IPS-18c (cell line): ENCODE measurements around the gene VSIG10L2.
A peak's percentile ranks its signal among the peaks of the same experiment; 100 is the strongest.

ENCODE experiments used
- H3K4me3 ChIP-seq: 2 replicates; pipeline ENCODE4 v1.7.0; 2013; ENCODE audit warnings: low read depth, mild to moderate bottlenecking, low read length, moderate library complexity; ENCODE audit not compliant: insufficient read depth
- H3K9me3 ChIP-seq: one replicate; pipeline ENCODE4 v1.6.1; 2013; ENCODE audit warnings: mild to moderate bottlenecking, low read length, moderate library complexity; ENCODE audit not compliant: control insufficient read depth, insufficient read depth

Gene VSIG10L2

DNA sequence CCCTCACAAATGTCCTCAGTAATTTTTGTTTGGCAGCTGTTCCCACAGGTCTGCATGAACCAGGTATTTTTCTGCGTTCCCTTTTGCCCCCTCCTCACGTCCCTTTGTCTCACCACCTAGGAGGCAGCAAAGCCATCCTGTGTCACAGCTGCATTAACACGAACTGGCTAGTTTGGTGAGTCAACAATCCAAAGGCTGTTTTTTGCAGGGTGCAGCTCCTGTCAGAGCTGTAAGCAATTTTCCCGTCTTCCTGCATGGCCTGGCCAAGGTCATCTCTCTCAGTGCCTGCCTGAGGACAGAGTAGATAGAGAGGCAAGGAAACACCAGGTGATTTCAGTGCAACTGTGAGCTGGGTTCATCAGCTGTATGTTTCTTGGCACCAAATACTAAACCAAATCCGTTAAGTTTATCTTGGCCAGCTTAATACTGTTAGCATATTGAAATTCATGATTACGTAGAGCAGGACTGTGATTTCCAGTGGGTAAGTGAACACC, 20.6 kb upstream of the VSIG10L2 start:
- H3K9me3 ChIP-seq, result no peaks in the 10 kb centered on the region

GRCh38 chr11:125925804-125926203, 20.0 kb upstream of the VSIG10L2 start:
- no peaks in the 10 kb centered on the region for H3K9me3 ChIP-seq
- no peak overlapping the region for H3K4me3 ChIP-seq

More for the DNA sequence above, 20.6 kb upstream of the VSIG10L2 start:
- H3K4me3 ChIP-seq, result no peak overlapping the region

GRCh38 chr11:125926682-125927081, 19.2 kb upstream of the VSIG10L2 start:
- Histone ChIP-seq H3K9me3 (no peaks in the 10 kb centered on the region), H3K4me3 (no peak overlapping the region)

GRCh38 chr11:125929445-125930075, 16.3 kb upstream of the VSIG10L2 start:
- Histone ChIP-seq H3K9me3 (no peaks in the 10 kb centered on the region), H3K4me3 (no peak overlapping the region)

DNA sequence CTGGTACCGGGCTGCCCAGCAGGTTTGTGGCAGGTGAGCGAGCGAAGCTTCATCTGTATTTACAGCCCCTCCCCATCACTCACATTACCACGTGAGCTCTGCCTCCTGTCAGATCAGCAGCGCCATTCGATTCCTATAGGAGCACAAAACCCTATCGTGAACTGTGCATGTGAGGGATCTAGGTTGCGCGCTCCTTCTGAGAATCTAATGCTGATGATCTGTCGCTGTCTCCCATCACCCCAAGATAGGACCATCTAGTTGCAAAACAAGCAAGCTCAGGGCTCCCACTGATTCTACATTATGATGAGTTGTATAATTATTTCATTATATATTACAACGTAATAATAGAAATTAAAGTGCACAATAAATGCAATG, 15.8 kb upstream of the VSIG10L2 start:
- H3K4me3 ChIP-seq, result no peak overlapping the region

GRCh38 chr11:125931116-125931515, 14.7 kb upstream of the VSIG10L2 start:
- Histone ChIP-seq H3K4me3 (no peak overlapping the region), H3K9me3 (no peaks in the 10 kb centered on the region)

More for the DNA sequence above, 15.8 kb upstream of the VSIG10L2 start:
- H3K9me3 ChIP-seq, result no peaks in the 10 kb centered on the region

DNA sequence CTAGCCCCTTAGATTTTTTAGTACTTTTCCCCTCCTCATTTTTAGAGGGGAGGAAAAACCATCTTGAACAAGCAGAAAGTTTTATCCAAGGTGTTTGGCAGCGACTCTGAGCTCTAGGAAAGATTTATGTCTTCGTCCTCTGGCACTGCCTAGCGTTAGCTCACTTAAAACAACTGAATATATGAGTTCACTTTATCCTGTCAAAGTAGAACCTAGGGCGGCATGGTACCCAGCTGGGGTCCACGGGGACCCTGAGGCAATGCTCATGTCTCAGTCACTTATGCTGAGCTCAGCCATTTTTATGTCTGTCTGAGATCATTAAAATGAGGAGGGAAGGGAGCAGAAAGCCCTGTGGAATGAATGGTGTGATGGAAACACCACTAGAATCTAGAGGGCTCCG, 14.2 kb upstream of the VSIG10L2 start:
- no peak overlapping the region for H3K4me3 ChIP-seq

DNA sequence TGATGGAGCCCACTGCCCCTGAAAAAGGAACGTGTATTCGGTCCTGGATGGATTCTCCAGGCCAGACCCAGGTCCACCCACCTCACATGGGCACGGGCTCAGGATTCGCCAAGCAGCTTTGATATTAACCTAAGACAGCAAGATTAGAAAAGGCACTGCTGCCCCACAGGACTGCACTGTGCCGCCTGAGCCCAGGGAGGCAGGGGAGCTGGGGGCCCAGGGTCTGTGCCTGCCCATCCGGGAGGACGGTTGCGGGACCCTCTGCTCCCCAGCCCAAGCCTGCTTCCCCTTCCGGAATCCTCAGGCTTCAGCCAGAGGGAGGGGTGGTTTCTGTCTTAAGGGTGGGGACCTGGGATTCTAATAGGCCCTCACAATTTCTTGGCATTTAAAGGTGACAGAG, 13.5 kb upstream of the VSIG10L2 start:
- Histone ChIP-seq H3K9me3 (no peaks in the 10 kb centered on the region), H3K4me3 (no peak overlapping the region)

More for the DNA sequence above, 14.2 kb upstream of the VSIG10L2 start:
- H3K9me3 ChIP-seq, result no peaks in the 10 kb centered on the region

DNA sequence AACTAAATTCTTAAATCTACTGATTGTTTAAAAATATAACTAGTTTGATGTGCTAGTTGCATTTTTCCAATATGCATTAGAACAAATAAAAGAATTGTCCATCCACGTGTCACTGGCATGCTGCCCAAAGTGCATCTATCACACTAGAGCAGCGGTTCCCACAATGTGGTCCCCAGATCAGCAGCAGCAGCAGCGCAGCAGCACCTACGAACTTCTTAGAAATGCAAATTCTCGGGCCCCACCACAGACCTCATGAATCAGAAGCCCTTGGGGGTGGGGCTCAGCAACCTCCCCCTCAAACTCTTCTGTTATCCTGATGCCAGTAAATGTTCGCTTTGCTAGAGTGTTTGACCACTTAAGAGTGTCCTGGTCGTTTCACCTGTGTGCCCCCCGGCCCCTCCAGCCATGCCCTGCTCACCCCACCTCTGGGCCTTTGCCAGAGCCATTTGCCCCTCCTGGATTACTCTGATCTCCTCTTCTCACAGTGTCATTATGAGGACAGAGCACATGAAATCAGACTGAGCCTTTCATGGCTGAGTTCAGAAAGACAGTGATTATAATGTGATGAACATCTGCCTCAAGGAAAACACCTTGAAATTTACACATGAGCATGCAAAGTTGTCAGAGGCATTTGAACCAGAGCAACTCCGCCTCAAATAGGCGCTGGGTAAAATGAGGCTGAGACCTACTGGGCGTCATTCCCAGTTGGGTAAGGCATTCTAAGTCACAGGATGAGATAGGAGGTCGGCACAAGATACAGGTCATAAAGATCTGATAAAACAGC, 12.6 kb upstream of the VSIG10L2 start:
- Histone ChIP-seq H3K9me3 (no peaks in the 10 kb centered on the region), H3K4me3 (peak overlapping the region; percentile 24; the same call in 1 of the 2 replicates)

GRCh38 chr11:125934473-125934872, 11.4 kb upstream of the VSIG10L2 start:
- no peak overlapping the region for H3K4me3 ChIP-seq
- no peaks in the 10 kb centered on the region for H3K9me3 ChIP-seq

- no peaks in the 10 kb centered on the region for H3K9me3 ChIP-seq
- no peak overlapping the region for H3K4me3 ChIP-seq
These were observed 10.8 kb upstream of the VSIG10L2 start for GRCh38 chr11:125935056-125935455.

DNA sequence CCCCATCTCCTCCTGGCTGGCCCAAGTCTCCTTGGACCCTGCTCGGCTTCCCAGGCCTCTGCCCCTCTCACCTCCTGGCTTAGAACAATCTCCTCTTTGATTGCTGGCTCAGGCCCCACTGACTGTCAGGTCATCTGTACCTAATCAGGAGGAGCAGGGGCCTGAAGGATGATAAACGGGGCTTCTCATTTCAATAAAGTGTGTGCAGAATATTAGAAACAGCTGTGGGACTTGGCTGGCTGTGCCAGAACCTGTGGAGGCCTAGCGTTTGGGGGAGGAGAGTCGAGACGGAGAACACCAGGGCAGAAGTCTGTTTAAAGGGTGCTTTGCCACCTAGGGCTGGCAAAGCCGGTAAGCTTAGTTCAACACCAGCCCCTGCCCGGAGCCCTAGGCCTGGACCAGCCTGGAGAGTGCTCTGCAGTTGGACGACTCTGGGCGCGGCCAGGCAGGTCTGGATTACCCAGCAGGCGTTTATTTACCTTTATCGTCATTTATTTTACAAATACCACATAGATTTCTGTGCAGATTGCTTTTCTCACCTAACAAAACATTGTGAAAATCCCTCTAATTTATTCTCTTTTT, 10.1 kb upstream of the VSIG10L2 start:
- H3K9me3 ChIP-seq, result no peaks in the 10 kb centered on the region
- no peak overlapping the region for H3K4me3 ChIP-seq

DNA sequence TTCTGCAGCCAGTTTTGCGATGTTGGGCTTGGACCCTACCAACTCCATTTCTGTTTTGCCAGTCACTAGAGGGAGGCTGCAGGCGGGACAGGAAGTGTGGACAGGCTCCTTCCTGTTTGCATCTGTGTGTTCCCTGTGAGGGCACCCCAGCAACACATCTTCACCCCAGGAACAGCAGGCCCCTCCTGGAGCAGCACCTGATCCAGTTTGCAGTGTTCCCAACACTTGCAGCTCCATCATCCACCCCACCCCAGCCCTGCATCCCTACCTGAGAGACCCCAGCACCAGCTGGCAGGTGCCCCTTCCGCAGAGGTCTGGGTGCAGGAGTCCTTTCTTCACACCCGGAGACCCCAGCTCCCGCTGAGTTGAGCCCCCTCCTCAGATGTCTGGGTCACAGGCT, 7.4 kb upstream of the VSIG10L2 start:
- no peaks in the 10 kb centered on the region for H3K9me3 ChIP-seq
- H3K4me3 ChIP-seq, result no peak overlapping the region

DNA sequence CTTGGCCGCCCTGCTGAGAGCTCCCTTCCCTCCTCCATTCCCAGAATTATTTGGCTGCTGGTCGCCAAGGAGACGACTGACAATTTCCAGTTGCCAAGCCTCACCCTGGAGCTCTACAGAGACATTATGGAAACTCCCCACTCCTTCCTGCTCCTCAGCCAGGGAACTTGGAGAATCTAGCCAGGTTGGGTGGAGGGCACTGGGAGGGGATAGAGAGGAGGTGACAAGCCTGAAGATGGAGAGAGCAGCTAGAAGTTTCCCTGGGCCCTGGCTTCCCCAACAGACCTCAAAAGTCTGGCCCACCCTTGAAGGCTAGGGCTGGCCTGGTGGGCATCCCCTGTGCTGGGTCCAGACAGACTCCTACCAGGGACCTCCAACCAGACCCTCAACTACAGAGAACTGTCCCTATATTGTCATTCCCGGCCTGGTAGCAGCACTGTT, 6.7 kb upstream of the VSIG10L2 start:
- no peak overlapping the region for H3K4me3 ChIP-seq
- H3K9me3 ChIP-seq, result no peaks in the 10 kb centered on the region

GRCh38 chr11:125940145-125940544, 5.7 kb upstream of the VSIG10L2 start:
- Histone ChIP-seq H3K9me3 (no peaks in the 10 kb centered on the region), H3K4me3 (no peak overlapping the region)

DNA sequence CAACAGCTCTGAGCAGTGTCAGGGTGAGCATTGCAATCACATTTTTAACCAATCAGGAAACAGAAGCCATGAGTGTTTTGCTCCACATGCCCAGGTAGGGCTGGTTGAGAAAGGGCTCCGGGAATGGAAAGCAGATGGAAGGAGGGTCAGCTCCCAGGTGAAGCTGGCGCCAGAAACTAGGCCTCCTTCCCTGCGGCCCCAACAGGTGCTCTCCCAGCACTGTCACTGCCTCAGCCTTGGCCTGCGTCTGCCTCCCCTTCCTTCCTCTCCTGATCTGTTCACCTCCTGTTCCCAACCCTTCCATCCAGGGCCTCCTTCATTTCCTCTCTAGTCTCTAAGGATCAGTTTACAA, 4.6 kb upstream of the VSIG10L2 start:
- peaks cover 2% of the 10 kb centered on the region for H3K9me3 ChIP-seq
- H3K4me3 ChIP-seq, result no peak overlapping the region

- Histone ChIP-seq H3K9me3 (peaks cover 2% of the 10 kb centered on the region), H3K4me3 (no peak overlapping the region)
These were observed 3.9 kb upstream of the VSIG10L2 start for GRCh38 chr11:125941619-125942611.
